HG03280 (cell line): ENCODE results near the gene ZFAND3.

Experiments
- ATAC-seq: cut with Tn5 transposase; IDR thresholded peaks from one replicate; pipeline ENCODE4 v1.9.1; 2021; ENCODE audit warnings: mild to moderate bottlenecking, moderate library complexity; ENCODE audit not compliant: unreplicated experiment

Gene ZFAND3

GRCh38 chr6:38161331-38161730 lies 341.8 kb downstream of the ZFAND3 start:
- no peak for ATAC-seq

GRCh38 chr6:38161754-38162492 lies 342.4 kb downstream of the ZFAND3 start:
- ATAC-seq = no peak

GRCh38 chr6:38162493-38163185 lies 343.1 kb downstream of the ZFAND3 start:
- ATAC-seq = no peak

GRCh38 chr6:38163186-38164130 lies 343.9 kb downstream of the ZFAND3 start:
- no peak for ATAC-seq

GRCh38 chr6:38164131-38164481 lies 344.6 kb downstream of the ZFAND3 start:
- ATAC-seq = no peak

- ATAC-seq = no peak
Measured at GRCh38 chr6:38164671-38165108, 345.2 kb downstream of the ZFAND3 start.

- no peak for ATAC-seq
Measured at GRCh38 chr6:38166411-38167240, 347.1 kb downstream of the ZFAND3 start.

- ATAC-seq = no peak
Measured at GRCh38 chr6:38167598-38167997, 348.1 kb downstream of the ZFAND3 start.

- no peak for ATAC-seq
Measured at GRCh38 chr6:38168126-38168525, 348.6 kb downstream of the ZFAND3 start.

GRCh38 chr6:38168699-38169098 lies 349.2 kb downstream of the ZFAND3 start:
- ATAC-seq = no peak

GRCh38 chr6:38169221-38169976 lies 349.9 kb downstream of the ZFAND3 start:
- no peak for ATAC-seq

- ATAC-seq = no peak
Measured at GRCh38 chr6:38169977-38170526, 350.5 kb downstream of the ZFAND3 start.

GRCh38 chr6:38170666-38171355 lies 351.3 kb downstream of the ZFAND3 start:
- no peak for ATAC-seq

- ATAC-seq = no peak
Measured at GRCh38 chr6:38171997-38172738, 352.6 kb downstream of the ZFAND3 start.

GRCh38 chr6:38172739-38173410 lies 353.3 kb downstream of the ZFAND3 start:
- no peak for ATAC-seq

GRCh38 chr6:38173909-38174308 lies 354.4 kb downstream of the ZFAND3 start:
- no peak for ATAC-seq

GRCh38 chr6:38174315-38174714 lies 354.8 kb downstream of the ZFAND3 start:
- no peak for ATAC-seq
